Astrocyte of the cerebellum (primary cell): ENCODE data around the gene RBMX2.

Experiments used
- DNase-seq: peaks from one replicate; pipeline ENCODE4 v3.0.0-alpha.2; 2011; ENCODE audit warnings: low read depth
- H3K4me3 ChIP-seq: 2 replicates; pipeline ENCODE4 v1.5.1; 2011; ENCODE audit warnings: mild to moderate bottlenecking, low read depth, low read length, moderate library complexity
- in situ Hi-C: cut with HindIII; loops from 2 replicates; pipeline ENCODE4 v1.10.0; 2017; ENCODE audit warnings: low sequenced_read_pairs
- TF ChIP-seq, protein P1 (sequence below): IDR thresholded peaks from 2 replicates; pipeline ENCODE4 v1.5.1; 2012; ENCODE audit warnings: low read length, low read depth, moderate library complexity, mild to moderate bottlenecking; ENCODE audit errors: missing control alignments

Gene RBMX2

DNA sequence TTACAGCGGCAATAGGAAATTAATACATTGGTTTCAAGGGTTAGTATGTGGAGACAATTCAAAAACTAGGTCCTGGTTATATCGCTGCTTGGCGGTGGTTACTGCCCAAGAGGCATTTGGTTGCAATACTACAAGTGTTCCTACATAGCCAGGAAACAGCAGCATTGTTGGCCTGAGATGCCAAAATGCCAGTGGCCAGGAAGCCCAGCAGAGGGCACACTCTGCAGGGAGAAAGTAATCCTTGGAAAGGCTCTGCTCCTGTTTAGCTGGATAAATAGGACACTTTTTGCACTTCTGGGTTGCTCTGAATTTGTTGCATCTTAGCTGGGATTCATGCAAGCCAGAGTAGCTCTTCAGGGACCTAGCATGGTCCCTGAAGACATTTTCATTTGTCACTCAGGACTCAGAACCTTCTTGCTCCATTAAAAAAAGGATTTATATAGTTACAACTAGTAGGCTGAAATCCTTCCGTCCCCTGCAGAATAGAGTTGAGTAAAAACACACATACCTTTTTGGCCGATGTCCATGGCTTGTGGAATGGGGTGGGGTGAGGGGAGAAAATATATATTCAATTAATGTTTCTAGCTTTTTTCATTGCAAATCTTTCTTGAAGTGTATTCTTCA, 8.2 kb upstream of the RBMX2 start:
- TF ChIP-seq, protein P1, sequence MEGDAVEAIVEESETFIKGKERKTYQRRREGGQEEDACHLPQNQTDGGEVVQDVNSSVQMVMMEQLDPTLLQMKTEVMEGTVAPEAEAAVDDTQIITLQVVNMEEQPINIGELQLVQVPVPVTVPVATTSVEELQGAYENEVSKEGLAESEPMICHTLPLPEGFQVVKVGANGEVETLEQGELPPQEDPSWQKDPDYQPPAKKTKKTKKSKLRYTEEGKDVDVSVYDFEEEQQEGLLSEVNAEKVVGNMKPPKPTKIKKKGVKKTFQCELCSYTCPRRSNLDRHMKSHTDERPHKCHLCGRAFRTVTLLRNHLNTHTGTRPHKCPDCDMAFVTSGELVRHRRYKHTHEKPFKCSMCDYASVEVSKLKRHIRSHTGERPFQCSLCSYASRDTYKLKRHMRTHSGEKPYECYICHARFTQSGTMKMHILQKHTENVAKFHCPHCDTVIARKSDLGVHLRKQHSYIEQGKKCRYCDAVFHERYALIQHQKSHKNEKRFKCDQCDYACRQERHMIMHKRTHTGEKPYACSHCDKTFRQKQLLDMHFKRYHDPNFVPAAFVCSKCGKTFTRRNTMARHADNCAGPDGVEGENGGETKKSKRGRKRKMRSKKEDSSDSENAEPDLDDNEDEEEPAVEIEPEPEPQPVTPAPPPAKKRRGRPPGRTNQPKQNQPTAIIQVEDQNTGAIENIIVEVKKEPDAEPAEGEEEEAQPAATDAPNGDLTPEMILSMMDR: peak; percentile 76
- DNase-seq: peak; percentile 22
- no peak overlapping the region for H3K4me3 ChIP-seq
- in situ Hi-C loops: no loop called here

DNA sequence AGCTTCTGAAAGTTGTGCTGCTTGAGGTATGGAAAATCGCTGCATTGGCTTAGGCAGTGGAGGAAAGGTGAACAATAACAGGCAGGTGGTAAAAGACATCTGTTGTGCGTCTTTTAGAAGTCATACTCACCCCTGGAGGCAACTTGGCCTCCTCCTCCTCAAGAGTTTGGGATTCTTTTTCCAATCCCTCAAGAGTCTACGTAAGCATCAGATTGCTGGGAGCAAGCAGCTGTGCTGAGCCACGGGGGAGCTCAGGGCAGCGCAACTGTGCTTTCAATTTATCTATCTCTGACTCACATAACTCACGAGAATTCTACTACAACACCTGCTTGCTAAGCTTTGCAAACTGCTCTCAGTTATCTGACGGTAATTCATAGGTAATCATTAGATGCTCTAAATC, 6.4 kb upstream of the RBMX2 start:
- DNase-seq: no peak
- in situ Hi-C loops: no loop called here
- TF ChIP-seq, protein P1: no peak
- no peak overlapping the region for H3K4me3 ChIP-seq

DNA sequence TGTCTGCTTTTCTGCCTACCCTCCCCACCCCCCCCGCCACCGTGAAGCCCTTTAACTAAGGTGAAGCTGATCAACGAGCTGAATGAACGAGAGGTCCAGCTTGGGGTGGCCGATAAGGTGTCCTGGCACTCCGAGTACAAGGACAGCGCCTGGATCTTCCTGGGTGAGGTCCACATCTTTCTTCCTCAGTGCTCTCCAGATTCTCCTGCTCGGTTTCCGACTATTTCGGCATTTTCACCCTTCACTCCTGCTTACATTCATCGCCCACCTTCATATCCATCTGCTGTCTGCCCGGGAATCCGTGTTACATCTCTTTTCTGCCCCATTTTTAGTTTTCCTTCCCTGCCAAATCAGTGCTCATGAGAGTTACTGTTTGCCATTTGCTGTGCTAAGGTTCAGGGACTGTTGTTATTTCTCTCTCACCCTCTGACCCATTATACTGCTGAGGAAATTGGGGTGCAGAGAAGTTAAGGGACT, 459 bp downstream of the RBMX2 start:
- in situ Hi-C loops: no loop called here
- H3K4me3 ChIP-seq: peak overlapping the region; percentile 59
- TF ChIP-seq, protein P1: no peak
- no peak for DNase-seq

DNA sequence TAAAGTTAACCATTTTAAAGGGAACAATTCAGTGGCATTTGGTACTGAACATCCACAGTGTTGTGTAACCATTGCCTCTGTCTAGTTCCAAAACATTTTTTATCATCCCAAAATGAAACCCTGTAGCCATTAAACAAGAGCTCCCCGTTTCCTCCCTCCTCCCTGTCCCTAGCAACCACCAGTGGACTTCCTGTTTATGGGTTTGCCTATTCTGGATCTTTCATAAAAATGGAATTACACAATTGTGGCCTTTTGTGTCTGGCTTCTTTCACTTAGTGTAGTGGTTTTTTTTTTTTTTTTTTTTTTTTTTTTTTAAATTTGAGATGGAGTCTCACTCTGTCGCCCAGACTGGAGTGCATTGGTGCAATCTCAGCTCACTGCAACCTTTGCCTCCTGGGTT, 11.6 kb downstream of the RBMX2 start:
- in situ Hi-C loops: no loop called here
- TF ChIP-seq, protein P1: no peak

DNA sequence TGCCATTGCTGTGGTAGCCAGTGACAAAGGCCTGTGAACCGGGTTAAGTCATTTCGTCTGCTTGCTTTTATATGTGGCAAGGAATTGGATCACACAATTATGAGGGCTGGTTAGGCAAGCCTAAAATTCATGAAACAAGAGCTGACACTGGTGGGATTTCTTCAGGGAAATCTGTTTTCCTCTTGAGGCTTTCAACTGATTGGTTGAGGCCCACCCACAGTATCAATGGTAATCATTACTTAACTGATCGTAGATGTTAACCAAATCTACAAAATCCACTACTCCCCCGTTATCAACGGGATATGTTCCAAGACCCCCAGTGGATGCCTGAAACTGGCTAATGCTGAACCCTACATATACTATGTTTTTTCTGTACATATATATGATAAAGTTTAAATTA, 13.0 kb downstream of the RBMX2 start:
- TF ChIP-seq, protein P1: no peak
- no peak for DNase-seq
- H3K4me3 ChIP-seq: no peak overlapping the region
- in situ Hi-C loops: no loop called here

More for the DNA sequence above, 11.6 kb downstream of the RBMX2 start:
- DNase-seq: no peak
- no peak overlapping the region for H3K4me3 ChIP-seq

DNA sequence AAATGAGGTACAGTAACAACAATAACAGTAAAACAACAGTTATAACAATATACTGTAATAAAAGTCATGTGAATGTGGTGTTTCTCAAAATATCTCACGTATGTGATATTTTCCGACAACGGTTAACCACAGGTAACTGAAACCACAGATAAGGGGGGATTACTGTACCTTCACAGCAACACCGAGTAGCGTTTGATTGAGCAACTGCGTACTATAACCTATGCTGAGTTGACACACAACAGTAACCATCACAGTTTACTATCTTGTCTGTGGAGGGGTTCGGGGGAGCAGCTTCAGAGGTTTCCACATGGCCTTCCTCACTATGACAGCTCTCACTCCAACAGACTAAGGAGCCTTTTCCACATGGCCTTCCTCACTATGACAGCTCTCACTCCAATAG, 13.4 kb downstream of the RBMX2 start:
- DNase-seq: no peak
- H3K4me3 ChIP-seq: no peak overlapping the region
- TF ChIP-seq, protein P1: no peak
- in situ Hi-C loops: no loop called here
